Mesangial cell (primary cell): Measurements from ENCODE around the gene PCDHGB4. TPM values are rescaled to one million over a fixed set of nuclear protein-coding genes. Genes with fewer than 3 reads are reported as not detected.

Source experiments
- total RNA-seq: library from RNA; depleted of rRNA; stranded (reverse); fragments of >200 nt; gene quantifications from 2 replicates; pipeline ENCODE4 v1.2.3, GENCODE V29; 2015

PCDHGB4 gene
- total RNA-seq = 4.2 and 7.1 TPM in 2 replicates

DNA sequence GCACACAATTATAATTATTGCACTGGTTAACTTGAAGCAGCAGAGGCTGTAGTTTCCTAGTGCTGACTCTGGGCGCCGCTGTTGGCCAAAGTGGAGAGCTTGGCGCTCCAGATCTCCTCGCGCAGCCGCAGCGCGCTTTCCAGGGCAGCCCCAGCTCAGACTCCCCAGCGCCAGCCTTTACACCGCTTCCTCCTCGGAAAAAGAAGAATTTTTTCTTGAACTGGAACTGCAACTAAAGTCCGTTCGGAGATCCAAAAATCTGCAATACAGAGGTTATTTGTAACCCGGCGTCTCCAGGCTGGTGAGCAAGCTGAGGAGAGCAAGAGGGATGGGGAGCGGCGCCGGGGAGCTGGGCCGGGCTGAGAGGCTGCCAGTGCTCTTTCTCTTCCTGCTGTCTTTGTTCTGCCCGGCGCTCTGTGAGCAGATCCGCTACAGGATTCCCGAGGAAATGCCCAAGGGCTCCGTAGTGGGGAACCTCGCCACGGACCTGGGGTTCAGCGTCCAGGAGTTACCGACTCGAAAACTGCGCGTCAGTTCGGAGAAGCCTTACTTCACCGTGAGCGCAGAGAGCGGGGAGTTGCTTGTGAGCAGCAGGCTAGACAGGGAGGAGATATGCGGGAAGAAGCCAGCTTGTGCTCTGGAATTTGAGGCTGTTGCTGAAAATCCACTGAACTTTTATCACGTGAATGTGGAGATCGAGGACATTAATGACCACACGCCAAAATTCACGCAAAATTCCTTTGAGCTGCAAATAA, at the start of gene PCDHGB4:
Gene PCDHGB4, plus strand, starts transcription at position 142 of the 755 bp plus-strand sequence. Its CDS starts 187 bp downstream, at position 329.

DNA sequence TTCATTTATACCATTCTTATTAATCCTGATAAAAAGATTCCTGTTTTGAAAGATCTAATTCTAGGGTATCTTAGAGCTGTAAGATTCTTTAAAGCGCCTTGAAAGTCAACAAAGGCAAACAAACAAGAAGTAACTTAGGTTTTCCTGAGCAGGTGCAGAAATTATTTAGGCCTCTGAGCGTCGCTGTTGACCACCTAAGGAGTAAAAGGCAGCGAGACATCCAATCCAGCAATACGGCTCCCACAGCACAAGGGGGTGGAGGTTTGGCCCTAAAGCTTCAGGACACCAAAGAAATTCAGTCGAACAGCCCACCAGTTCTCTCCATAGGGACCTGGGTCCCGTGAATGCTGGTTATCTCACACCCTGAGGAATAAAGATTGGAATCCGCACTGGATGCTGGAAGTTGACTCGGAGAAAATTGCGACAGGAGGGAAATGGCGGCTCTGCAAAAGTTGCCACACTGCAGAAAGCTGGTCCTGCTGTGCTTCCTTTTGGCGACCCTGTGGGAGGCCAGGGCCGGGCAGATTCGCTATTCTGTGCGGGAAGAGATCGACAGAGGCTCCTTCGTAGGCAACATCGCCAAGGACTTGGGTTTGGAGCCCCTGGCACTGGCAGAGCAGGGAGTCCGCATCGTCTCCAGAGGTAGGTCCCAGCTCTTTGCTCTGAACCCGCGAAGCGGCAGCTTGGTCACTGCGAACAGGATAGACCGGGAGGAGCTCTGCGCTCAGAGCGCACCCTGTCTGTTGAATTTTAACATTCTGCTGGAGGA, 48.8 kb upstream of the PCDHGB4 start, which contains the start of gene PCDHGA2:
Gene PCDHGA2, plus strand, starts transcription at position 223 of the 769 bp plus-strand sequence.

GRCh38 chr5:141343242-141343952, 44.1 kb upstream of the PCDHGB4 start, which contains the start of gene PCDHGA3:
Gene PCDHGA3, plus strand, starts transcription at chr5:141343829. Its CDS starts 205 bp downstream, at chr5:141344034.

DNA sequence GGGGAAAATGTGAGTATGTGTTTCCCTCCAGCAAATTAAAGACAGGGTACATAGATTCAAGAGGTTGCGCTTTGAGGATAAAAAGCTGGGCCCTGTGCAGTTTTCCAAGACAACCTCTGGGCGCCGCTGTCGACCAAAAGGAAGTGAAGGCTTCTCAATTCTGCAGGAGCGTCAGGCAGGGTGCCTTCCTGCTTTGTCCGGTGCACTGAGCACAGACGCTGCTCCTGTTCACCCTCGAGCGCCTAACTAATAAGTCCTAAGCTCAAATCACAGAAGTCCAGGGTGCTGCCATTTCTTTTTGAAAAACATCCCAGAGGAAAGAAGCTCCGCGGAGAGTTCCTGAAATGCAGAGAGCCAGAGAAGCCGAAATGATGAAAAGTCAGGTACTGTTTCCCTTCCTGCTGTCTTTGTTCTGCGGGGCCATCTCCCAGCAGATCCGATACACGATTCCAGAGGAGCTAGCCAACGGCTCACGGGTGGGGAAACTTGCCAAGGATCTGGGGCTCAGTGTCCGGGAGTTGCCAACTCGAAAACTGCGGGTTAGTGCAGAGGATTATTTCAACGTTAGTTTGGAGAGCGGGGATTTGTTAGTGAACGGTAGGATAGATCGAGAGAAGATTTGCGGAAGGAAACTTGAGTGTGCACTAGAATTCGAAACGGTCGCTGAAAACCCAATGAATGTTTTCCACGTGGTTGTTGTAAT, 37.4 kb upstream of the PCDHGB4 start, which contains the start of gene PCDHGB1:
Gene PCDHGB1, plus strand, starts transcription at position 183 of the 703 bp plus-strand sequence. Its CDS starts 162 bp downstream, at position 345.

DNA sequence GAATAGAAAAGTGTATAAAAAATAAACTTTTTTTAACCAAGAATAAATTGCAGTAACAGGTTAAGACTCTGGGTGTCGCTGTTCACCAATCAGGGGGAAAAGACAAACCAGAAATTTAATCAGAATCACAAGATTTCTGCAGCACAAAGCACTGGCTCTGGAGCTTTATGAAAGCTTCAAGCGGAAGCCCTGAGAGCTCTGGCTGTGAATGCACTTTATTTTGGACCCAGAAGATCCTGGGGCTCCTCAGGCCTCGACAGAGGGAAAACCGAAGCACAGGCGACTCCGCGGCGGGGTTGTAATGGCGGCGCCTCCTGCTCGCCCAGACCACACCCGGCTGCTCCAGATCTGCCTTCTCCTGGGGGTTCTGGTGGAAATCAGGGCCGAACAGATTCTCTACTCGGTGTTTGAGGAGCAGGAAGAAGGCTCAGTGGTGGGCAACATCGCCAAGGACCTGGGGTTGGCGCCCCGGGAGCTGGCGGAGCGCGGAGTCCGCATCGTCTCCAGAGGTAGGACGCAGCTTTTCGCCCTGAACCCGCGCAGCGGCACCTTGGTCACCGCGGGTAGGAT, 32.5 kb upstream of the PCDHGB4 start, which contains the start of gene PCDHGA4:
Gene PCDHGA4, plus strand, starts transcription at position 122 of the 570 bp plus-strand sequence. Its CDS starts 87 bp downstream, at position 209.

DNA sequence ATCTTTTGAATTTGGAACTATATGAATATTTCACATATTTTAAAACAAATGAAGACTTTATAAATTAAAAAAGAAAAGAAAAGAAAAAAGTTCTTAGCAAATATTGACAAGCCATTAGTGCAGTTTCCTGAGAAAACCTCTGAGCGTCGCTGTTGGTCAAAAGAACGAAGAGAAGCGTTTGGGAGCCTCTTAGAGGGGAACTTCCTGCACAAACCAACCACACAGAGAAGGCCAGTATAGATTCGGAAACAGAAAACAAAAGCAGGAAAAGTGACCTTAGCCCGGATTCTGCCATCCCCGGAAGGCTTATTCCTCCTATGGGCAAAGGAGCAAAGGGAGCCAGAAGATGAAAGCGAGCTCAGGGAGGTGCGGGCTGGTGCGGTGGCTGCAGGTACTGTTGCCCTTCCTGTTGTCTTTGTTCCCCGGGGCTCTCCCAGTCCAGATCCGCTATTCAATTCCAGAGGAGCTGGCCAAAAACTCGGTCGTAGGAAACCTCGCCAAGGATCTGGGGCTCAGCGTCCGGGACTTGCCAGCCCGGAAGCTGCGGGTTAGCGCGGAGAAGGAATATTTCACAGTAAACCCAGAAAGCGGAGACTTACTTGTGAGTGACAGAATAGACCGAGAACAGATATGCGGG, 27.6 kb upstream of the PCDHGB4 start, which contains the start of gene PCDHGB2:
Gene PCDHGB2, plus strand, starts transcription at position 205 of the 637 bp plus-strand sequence. Its CDS starts 142 bp downstream, at position 347.

GRCh38 chr5:141363952-141364660, 23.4 kb upstream of the PCDHGB4 start, which contains the start of gene PCDHGA5:
Gene PCDHGA5, plus strand, starts transcription at chr5:141364162. Its CDS starts 169 bp downstream, at chr5:141364331.

DNA sequence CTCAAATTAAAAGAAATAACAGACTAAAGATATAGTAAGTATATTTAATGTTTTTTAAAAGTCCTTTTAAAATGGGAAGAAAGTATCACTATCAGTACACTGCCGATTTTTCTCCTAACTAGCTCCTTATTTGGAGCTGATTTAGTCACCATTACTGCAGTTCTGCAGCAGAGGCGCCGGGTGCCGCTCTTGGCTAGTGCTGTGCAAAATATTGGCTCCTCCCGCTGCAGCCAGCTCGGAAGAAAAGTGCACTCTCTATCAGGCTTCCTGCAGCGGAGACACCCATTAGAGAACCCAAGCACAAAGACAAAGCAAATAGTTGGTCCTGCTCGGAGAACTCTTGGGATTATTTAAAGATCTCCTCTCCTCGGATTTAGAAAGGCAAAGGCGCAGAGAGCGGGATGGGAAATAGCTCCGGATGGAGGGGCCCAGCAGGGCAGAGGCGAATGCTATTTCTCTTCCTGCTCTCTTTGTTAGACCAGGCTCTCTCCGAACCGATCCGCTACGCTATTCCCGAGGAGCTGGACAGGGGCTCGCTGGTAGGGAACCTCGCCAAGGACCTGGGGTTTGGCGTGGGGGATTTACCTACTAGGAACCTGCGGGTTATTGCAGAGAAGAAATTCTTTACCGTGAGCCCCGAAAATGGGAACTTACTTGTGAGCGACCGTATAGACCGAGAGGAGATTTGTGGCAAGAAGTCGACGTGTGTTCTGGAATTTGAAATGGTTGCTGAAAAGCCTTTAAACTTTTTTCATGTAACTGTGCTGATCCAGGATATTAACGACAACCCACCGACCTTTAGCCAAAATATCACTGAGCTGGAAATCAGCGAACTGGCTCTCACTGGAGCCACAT, 17.3 kb upstream of the PCDHGB4 start, which contains the start of gene PCDHGB3:
Gene PCDHGB3, plus strand, starts transcription at position 249 of the 855 bp plus-strand sequence. Its CDS starts 153 bp downstream, at position 402.

GRCh38 chr5:141373673-141374317, 13.7 kb upstream of the PCDHGB4 start, which contains the start of gene PCDHGA6:
Gene PCDHGA6, plus strand, starts transcription at chr5:141373891. Its CDS starts 193 bp downstream, at chr5:141374084.

GRCh38 chr5:141382469-141383294, 4.8 kb upstream of the PCDHGB4 start, which contains the start of gene PCDHGA7:
Gene PCDHGA7, plus strand, starts transcription at chr5:141382742. Its CDS starts 158 bp downstream, at chr5:141382900.

DNA sequence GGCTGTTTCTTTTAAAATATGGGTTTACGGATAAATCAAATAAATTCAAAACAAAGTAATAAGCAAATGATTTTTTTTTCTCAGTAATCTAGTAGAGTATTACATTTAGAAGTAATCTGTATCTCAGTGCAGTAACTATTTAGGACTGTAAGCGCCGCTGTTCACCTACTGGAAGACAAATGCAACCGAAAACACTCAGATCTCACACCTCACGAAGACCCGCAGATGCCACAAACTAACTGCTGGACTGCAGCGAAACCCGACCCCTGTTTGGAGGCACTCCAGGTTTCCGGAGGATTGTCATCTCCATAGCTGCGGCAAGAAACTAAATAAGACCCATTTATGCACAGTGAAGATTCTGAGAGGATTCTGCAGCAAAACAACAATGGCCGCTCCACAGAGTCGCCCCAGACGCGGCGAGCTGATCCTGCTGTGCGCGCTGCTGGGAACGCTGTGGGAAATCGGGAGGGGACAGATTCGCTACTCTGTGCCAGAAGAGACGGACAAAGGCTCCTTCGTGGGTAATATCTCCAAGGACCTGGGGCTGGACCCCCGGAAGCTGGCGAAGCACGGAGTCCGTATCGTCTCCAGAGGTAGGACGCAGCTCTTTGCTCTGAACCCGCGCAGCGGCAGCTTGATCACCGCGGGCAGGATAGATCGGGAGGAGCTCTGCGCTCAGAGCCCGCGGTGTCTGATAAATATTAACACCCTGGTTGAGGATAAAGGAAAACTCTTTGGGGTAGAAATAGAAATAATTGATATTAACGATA, 5.1 kb downstream of the PCDHGB4 start, which contains the start of gene PCDHGA8:
Gene PCDHGA8, plus strand, starts transcription at position 205 of the 770 bp plus-strand sequence. Its CDS starts 181 bp downstream, at position 386.

GRCh38 chr5:141397756-141398551, 10.5 kb downstream of the PCDHGB4 start, which contains the start of gene PCDHGB5:
Gene PCDHGB5, plus strand, starts transcription at chr5:141397947. Its CDS starts 181 bp downstream, at chr5:141398128.

DNA sequence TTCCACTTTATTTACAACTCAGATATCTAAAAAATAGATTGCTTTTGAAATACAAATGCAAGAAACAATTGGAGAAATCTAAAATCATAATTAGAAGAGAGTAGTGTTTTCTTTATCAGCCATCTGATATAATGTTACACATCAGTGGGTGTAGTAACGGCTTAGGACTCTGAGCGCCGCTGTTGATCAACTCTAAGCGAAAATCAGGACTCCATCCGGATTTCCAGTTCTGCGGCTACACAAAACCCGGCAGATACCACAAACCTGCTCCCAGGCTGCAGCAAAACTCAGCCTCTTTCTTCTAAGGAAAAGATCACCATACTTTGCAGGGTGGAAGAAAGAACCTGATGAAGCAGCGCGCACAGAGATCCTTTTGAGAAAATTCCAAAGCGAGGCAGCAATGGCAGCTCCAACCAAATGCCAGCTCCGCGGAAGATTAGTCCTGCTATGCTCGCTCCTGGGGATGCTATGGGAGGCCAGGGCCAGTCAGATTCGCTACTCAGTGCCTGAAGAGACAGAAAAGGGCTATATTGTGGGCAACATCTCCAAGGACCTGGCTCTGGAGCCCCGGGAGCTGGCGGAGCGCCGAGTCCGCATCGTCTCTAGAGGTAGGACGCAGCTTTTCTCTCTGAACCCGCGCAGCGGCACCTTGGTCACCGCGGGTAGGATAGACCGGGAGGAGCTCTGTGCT, 15.2 kb downstream of the PCDHGB4 start, which contains the start of gene PCDHGA9:
Gene PCDHGA9, plus strand, starts transcription at position 226 of the 691 bp plus-strand sequence. Its CDS starts 175 bp downstream, at position 401.

DNA sequence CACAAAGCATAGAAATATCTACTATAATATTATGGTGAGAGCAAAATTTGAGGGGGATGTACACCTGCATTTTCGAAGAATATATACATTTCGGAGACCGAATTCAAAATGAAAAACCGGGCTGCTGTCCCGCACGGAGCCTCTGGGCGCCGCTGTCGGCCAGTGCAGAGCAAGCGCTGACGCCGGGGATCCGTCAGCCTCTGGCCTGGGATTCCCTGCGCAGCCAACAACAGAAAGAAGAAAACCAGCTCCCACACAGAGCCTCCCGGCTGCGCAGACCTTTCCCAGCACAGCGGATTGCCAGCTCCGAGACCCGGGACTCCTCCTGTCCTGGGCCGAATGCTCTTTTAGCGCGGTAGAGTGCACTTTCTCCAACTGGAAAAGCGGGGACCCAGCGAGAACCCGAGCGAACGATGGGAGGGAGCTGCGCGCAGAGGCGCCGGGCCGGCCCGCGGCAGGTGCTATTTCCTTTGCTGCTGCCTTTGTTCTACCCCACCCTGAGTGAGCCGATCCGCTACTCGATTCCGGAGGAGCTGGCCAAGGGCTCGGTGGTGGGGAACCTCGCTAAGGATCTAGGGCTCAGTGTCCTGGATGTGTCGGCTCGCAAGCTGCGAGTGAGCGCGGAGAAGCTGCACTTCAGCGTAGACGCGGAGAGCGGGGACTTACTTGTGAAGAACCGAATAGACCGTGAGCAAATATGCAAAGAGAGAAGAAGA, 20.4 kb downstream of the PCDHGB4 start, which contains the start of gene PCDHGB6:
Gene PCDHGB6, plus strand, starts transcription at position 232 of the 716 bp plus-strand sequence. Its CDS starts 182 bp downstream, at position 414.

